A673 (cell line): ENCODE measurements around the gene NPR2.

Experiments used
- CTCF ChIP-seq: fragments of 300-800, 200-600 bp; sonication (generic); conservative IDR thresholded peaks from 2 replicates; pipeline ENCODE4 v1.5.1; 2017; ENCODE audit warnings: low read depth, mild to moderate bottlenecking, antibody characterized with exemption, low read length, moderate library complexity, mixed read lengths
- EZH2 ChIP-seq: fragments of 200-600 bp; sonication (generic); IDR thresholded peaks from 2 replicates; pipeline ENCODE4 v1.6.1; 2017; ENCODE audit warnings: borderline replicate concordance, low read depth, mild to moderate bottlenecking, mixed read lengths, antibody characterized with exemption, low read length; ENCODE audit not compliant: poor library complexity, severe bottlenecking

DNA sequence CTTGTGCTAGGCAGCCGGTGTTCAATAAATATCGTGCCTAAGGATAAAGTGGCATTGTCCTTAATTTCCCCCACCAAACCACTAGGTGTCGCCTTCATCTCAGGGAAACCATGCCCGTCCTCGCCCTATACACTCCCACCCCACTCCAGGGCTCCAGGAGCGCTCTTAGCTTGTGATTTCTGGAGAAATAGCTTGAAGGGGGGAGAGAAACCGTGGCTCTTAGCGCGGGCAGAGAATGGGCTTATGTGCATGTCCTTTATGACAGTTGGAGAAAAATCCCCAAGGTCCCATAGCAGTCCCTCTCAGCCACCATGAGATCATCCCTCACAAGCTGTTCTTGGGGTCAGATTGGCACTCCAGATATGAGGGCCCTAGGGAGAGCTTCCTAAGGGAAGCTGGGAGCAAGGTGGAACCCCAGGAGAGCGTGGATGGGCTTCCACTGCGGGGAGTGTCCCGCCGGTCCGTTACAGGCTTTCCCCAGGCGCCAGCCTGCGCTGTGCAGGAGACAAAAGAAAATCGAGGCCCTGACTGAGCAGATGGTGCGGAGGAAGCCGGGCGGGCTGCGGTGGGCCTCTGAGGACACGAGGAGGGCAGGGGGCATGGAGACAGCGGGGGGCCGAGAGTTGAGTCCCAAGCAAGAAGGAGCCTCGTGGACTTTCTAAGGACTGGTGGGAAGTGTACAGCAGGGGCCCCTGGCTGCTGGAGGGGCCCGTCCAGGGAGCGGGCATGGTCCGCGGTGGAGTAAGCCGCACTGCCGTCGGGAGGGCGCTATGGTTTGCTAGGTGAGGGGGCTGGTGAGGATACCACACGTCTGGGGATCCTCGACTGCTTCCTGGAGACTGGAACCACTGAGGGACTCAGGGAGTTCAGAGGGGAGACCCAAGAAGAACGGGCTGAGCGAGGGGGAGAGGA lies 750 bp upstream of the NPR2 start:
- TF ChIP-seq EZH2 = no peak
- peak; percentile 91 for TF ChIP-seq CTCF
